RWPE2 (cell line): ENCODE results near the gene GPR137B.

Experiments
- ATAC-seq: fragments of 200-7000 bp; cut with Tn5 transposase; 3 replicates; pipeline ENCODE4 v1.9.1; 2021; ENCODE audit warnings: low read depth
- DNase-seq: peaks from one replicate; pipeline ENCODE4 v3.0.0-alpha.2; 2020; ENCODE audit warnings: low spot score
- H3K27ac ChIP-seq: fragments of 450-650 bp; 2 replicates; pipeline ENCODE4 v1.5.1; 2017; ENCODE audit warnings: mild to moderate bottlenecking; ENCODE audit not compliant: poor library complexity, severe bottlenecking
- H3K27me3 ChIP-seq: fragments of 250-450 bp; sonication (Bioruptor Pico); 2 replicates; pipeline ENCODE4 v1.5.1; 2021; ENCODE audit warnings: mild to moderate bottlenecking, moderate library complexity; ENCODE audit not compliant: insufficient read depth, poor library complexity, severe bottlenecking
- H3K36me3 ChIP-seq: fragments of 250-450 bp; sonication (Bioruptor Pico); 2 replicates; pipeline ENCODE4 v1.5.1; 2020; ENCODE audit warnings: low read depth, mild to moderate bottlenecking, moderate library complexity
- H3K4me1 ChIP-seq: fragments of 250-450 bp; sonication (Bioruptor Pico); 2 replicates; pipeline ENCODE4 v1.5.1; 2021; ENCODE audit warnings: mild to moderate bottlenecking, moderate library complexity; ENCODE audit not compliant: insufficient read depth, poor library complexity, severe bottlenecking
- H3K4me3 ChIP-seq: fragments of 250-450 bp; sonication (Bioruptor Pico); 2 replicates; pipeline ENCODE4 v1.5.1; 2021; ENCODE audit warnings: mild to moderate bottlenecking, moderate library complexity; ENCODE audit not compliant: severe bottlenecking
- H3K9me3 ChIP-seq: fragments of 250-450 bp; sonication (Bioruptor Pico); 2 replicates; pipeline ENCODE4 v1.5.1; 2021; ENCODE audit warnings: mild to moderate bottlenecking, moderate library complexity; ENCODE audit not compliant: severe bottlenecking
- CTCF ChIP-seq: fragments of 450-650 bp; IDR thresholded peaks from one replicate; pipeline ENCODE4 v1.5.1; 2017; ENCODE audit warnings: mild to moderate bottlenecking, moderate library complexity; ENCODE audit not compliant: poor library complexity, severe bottlenecking

The GPR137B gene

GRCh38 chr1:236114076-236114747 lies 28.1 kb upstream of the GPR137B start:
- ATAC-seq: no peak
- TF ChIP-seq CTCF: no peak
- Histone ChIP-seq H3K27me3 (no peaks in the 10 kb centered on the region), H3K9me3 (no peaks in the 10 kb centered on the region), H3K36me3 (no peaks in the 10 kb centered on the region), H3K4me1 (no peaks in the 10 kb centered on the region), H3K4me3 (no peak overlapping the region), H3K27ac (no peak overlapping the region)
- no peak for DNase-seq

- Histone ChIP-seq H3K4me3 (no peak overlapping the region), H3K36me3 (no peaks in the 10 kb centered on the region), H3K4me1 (no peaks in the 10 kb centered on the region), H3K27ac (no peak overlapping the region), H3K27me3 (no peaks in the 10 kb centered on the region), H3K9me3 (no peaks in the 10 kb centered on the region)
- no peak for TF ChIP-seq CTCF
- ATAC-seq: 0 out of 3 replicates have a peak, but pooled peaks have one; percentile 38
- no peak for DNase-seq
Measured at GRCh38 chr1:236117710-236118109, 24.6 kb upstream of the GPR137B start.

GRCh38 chr1:236119943-236120484 lies 22.3 kb upstream of the GPR137B start:
- Histone ChIP-seq H3K27ac (no peak overlapping the region), H3K27me3 (no peaks in the 10 kb centered on the region), H3K9me3 (no peaks in the 10 kb centered on the region), H3K4me3 (no peak overlapping the region), H3K4me1 (no peaks in the 10 kb centered on the region), H3K36me3 (no peaks in the 10 kb centered on the region)
- ATAC-seq (no peak), DNase-seq (no peak)
- TF ChIP-seq CTCF: no peak

GRCh38 chr1:236120721-236121153 lies 21.6 kb upstream of the GPR137B start:
- H3K9me3 ChIP-seq: no peaks in the 10 kb centered on the region
- no peak overlapping the region for H3K27ac ChIP-seq
- H3K4me3 ChIP-seq: no peak overlapping the region
- no peaks in the 10 kb centered on the region for H3K4me1 ChIP-seq
- no peaks in the 10 kb centered on the region for H3K36me3 ChIP-seq
- no peak for TF ChIP-seq CTCF
- H3K27me3 ChIP-seq: no peaks in the 10 kb centered on the region
- no peak for ATAC-seq
- DNase-seq: no peak

GRCh38 chr1:236122176-236122575 lies 20.2 kb upstream of the GPR137B start:
- ATAC-seq (no peak), DNase-seq (no peak)
- Histone ChIP-seq H3K9me3 (no peaks in the 10 kb centered on the region), H3K4me3 (no peak overlapping the region), H3K27ac (no peak overlapping the region), H3K27me3 (no peaks in the 10 kb centered on the region), H3K4me1 (no peaks in the 10 kb centered on the region), H3K36me3 (no peaks in the 10 kb centered on the region)
- TF ChIP-seq CTCF: no peak
